ENCODE measurements around the gene RUNX2. TPM values are rescaled to one million over a fixed set of nuclear protein-coding genes. Genes with fewer than 3 reads are reported as not detected.
A peak's percentile ranks its signal among the peaks of the same experiment; 100 is the strongest.

Gene RUNX2
- total and polyA plus RNA-seq, 5 donors, result 0.26 to 0.93 (median 0.39) TPM

- Histone ChIP-seq H3K4me1 (ENCODE audit: control insufficient read depth, insufficient read depth, low read length) (no peaks in the 10 kb centered on the region), H3K4me3 (ENCODE audit: low read length) (no peak overlapping the region), H3K27ac (ENCODE audit: low read length) (no peak overlapping the region), H3K9me3 (ENCODE audit: control insufficient read depth, low read length) (no peaks in the 10 kb centered on the region), H3K27me3 (ENCODE audit: control insufficient read depth, insufficient read depth) (no peaks in the 10 kb centered on the region)
- 98% methylated on average over 3 of the region's 3 CpGs for WGBS
- ATAC-seq (no peak), DNase-seq (no peak)
- intact Hi-C loops (cut with DNase I), result no loop called here
These were observed 25.3 kb upstream of the RUNX2 start for GRCh38 chr6:45302832-45303231.

GRCh38 chr6:45305546-45305945 lies 22.6 kb upstream of the RUNX2 start:
- DNase-seq, result no peak
- ATAC-seq, result no peak
- no peak overlapping the region for H3K4me3 ChIP-seq (ENCODE audit: low read length)
- H3K4me1 ChIP-seq (ENCODE audit: control insufficient read depth, insufficient read depth, low read length), result no peaks in the 10 kb centered on the region
- no peak overlapping the region for H3K27ac ChIP-seq (ENCODE audit: low read length)
- no peaks in the 10 kb centered on the region for H3K9me3 ChIP-seq (ENCODE audit: control insufficient read depth, low read length)
- no peaks in the 10 kb centered on the region for H3K27me3 ChIP-seq (ENCODE audit: control insufficient read depth, insufficient read depth)
- 79% methylated on average over 1 of the region's 1 CpG for WGBS
- intact Hi-C loops (cut with DNase I), result no loop called here

- Histone ChIP-seq H3K4me3 (ENCODE audit: low read length) (no peak overlapping the region), H3K27ac (ENCODE audit: low read length) (no peak overlapping the region), H3K27me3 (ENCODE audit: control insufficient read depth, insufficient read depth) (no peaks in the 10 kb centered on the region), H3K4me1 (ENCODE audit: control insufficient read depth, insufficient read depth, low read length) (no peaks in the 10 kb centered on the region), H3K9me3 (ENCODE audit: control insufficient read depth, low read length) (no peaks in the 10 kb centered on the region)
- intact Hi-C loops (cut with DNase I), result no loop called here
- 79% methylated on average over 7 of the region's 7 CpGs for WGBS
- no peak for DNase-seq
- ATAC-seq, result no peak
These were observed 17.9 kb upstream of the RUNX2 start for GRCh38 chr6:45310118-45310788.

- DNase-seq (no peak), ATAC-seq (no peak)
- WGBS, result 22% methylated on average over 5 of the region's 5 CpGs
- no peaks in the 10 kb centered on the region for H3K27me3 ChIP-seq (ENCODE audit: control insufficient read depth, insufficient read depth)
- H3K4me3 ChIP-seq (ENCODE audit: low read length), result no peak overlapping the region
- intact Hi-C loops (cut with DNase I), result no loop called here
- no peak overlapping the region for H3K27ac ChIP-seq (ENCODE audit: low read length)
- no peaks in the 10 kb centered on the region for H3K4me1 ChIP-seq (ENCODE audit: control insufficient read depth, insufficient read depth, low read length)
- H3K9me3 ChIP-seq (ENCODE audit: control insufficient read depth, low read length), result no peaks in the 10 kb centered on the region
These were observed 14.0 kb upstream of the RUNX2 start for GRCh38 chr6:45314146-45314545.

GRCh38 chr6:45320349-45320748 lies 7.8 kb upstream of the RUNX2 start:
- Histone ChIP-seq H3K4me3 (ENCODE audit: low read length) (no peak overlapping the region), H3K9me3 (ENCODE audit: control insufficient read depth, low read length) (no peaks in the 10 kb centered on the region), H3K27me3 (ENCODE audit: control insufficient read depth, insufficient read depth) (no peaks in the 10 kb centered on the region), H3K27ac (ENCODE audit: low read length) (no peak overlapping the region), H3K4me1 (ENCODE audit: control insufficient read depth, insufficient read depth, low read length) (no peaks in the 10 kb centered on the region)
- WGBS, result 92% methylated on average over 4 of the region's 4 CpGs
- no peak for DNase-seq
- ATAC-seq, result no peak
- intact Hi-C loops (cut with DNase I), result no loop called here

GRCh38 chr6:45323656-45324224 lies 4.4 kb upstream of the RUNX2 start:
- WGBS, result 72% methylated on average over 3 of the region's 3 CpGs

GRCh38 chr6:45326698-45327417 lies 1.3 kb upstream of the RUNX2 start:
- no peak for ATAC-seq
- no peaks in the 10 kb centered on the region for H3K27me3 ChIP-seq (ENCODE audit: control insufficient read depth, insufficient read depth)
- no peak overlapping the region for H3K27ac ChIP-seq (ENCODE audit: low read length)
- intact Hi-C loops (cut with DNase I), result no loop called here
- no peaks in the 10 kb centered on the region for H3K4me1 ChIP-seq (ENCODE audit: control insufficient read depth, insufficient read depth, low read length)
- no peaks in the 10 kb centered on the region for H3K9me3 ChIP-seq (ENCODE audit: control insufficient read depth, low read length)
- 95% methylated on average over 5 of the region's 5 CpGs for WGBS
- H3K4me3 ChIP-seq (ENCODE audit: low read length), result no peak overlapping the region
- DNase-seq, result no peak

More at GRCh38 chr6:45323656-45324224, 4.4 kb upstream of the RUNX2 start:
- Histone ChIP-seq H3K27me3 (ENCODE audit: control insufficient read depth, insufficient read depth) (no peaks in the 10 kb centered on the region), H3K9me3 (ENCODE audit: control insufficient read depth, low read length) (no peaks in the 10 kb centered on the region), H3K4me1 (ENCODE audit: control insufficient read depth, insufficient read depth, low read length) (no peaks in the 10 kb centered on the region), H3K27ac (ENCODE audit: low read length) (no peak overlapping the region), H3K4me3 (ENCODE audit: low read length) (no peak overlapping the region)
- intact Hi-C loops (cut with DNase I), result no loop called here
- DNase-seq (no peak), ATAC-seq (no peak)

- ATAC-seq (no peak), DNase-seq (no peak)
- intact Hi-C loops (cut with DNase I), result no loop called here
- H3K4me1 ChIP-seq (ENCODE audit: control insufficient read depth, insufficient read depth, low read length), result no peaks in the 10 kb centered on the region
- H3K9me3 ChIP-seq (ENCODE audit: control insufficient read depth, low read length), result no peaks in the 10 kb centered on the region
- no peaks in the 10 kb centered on the region for H3K27me3 ChIP-seq (ENCODE audit: control insufficient read depth, insufficient read depth)
- H3K4me3 ChIP-seq (ENCODE audit: low read length), result peak overlapping the region; percentile 23
- no peak overlapping the region for H3K27ac ChIP-seq (ENCODE audit: low read length)
These were observed 393 bp downstream of the RUNX2 start for GRCh38 chr6:45328523-45328922.

GRCh38 chr6:45344900-45345299 lies 16.8 kb downstream of the RUNX2 start:
- no peaks in the 10 kb centered on the region for H3K27me3 ChIP-seq (ENCODE audit: control insufficient read depth, insufficient read depth)
- WGBS, result 84% methylated on average over 2 of the region's 2 CpGs
- no peak overlapping the region for H3K4me3 ChIP-seq (ENCODE audit: low read length)
- H3K4me1 ChIP-seq (ENCODE audit: control insufficient read depth, insufficient read depth, low read length), result no peaks in the 10 kb centered on the region
- intact Hi-C loops (cut with DNase I), result no loop called here
- H3K27ac ChIP-seq (ENCODE audit: low read length), result no peak overlapping the region
- DNase-seq, result no peak
- H3K9me3 ChIP-seq (ENCODE audit: control insufficient read depth, low read length), result no peaks in the 10 kb centered on the region
- no peak for ATAC-seq

GRCh38 chr6:45350186-45350710 lies 22.1 kb downstream of the RUNX2 start:
- no peak for ATAC-seq

GRCh38 chr6:45351076-45351475 lies 22.9 kb downstream of the RUNX2 start:
- Histone ChIP-seq H3K9me3 (ENCODE audit: control insufficient read depth, low read length) (no peaks in the 10 kb centered on the region), H3K27me3 (ENCODE audit: control insufficient read depth, insufficient read depth) (no peaks in the 10 kb centered on the region), H3K4me3 (ENCODE audit: low read length) (no peak overlapping the region), H3K27ac (ENCODE audit: low read length) (no peak overlapping the region), H3K4me1 (ENCODE audit: control insufficient read depth, insufficient read depth, low read length) (no peaks in the 10 kb centered on the region)
- no peak for ATAC-seq
- no peak for DNase-seq
- 98% methylated on average over 3 of the region's 3 CpGs for WGBS
- intact Hi-C loops (cut with DNase I), result no loop called here

More at GRCh38 chr6:45350186-45350710, 22.1 kb downstream of the RUNX2 start:
- intact Hi-C loops (cut with DNase I), result no loop called here
- Histone ChIP-seq H3K9me3 (ENCODE audit: control insufficient read depth, low read length) (no peaks in the 10 kb centered on the region), H3K4me1 (ENCODE audit: control insufficient read depth, insufficient read depth, low read length) (no peaks in the 10 kb centered on the region), H3K27ac (ENCODE audit: low read length) (no peak overlapping the region), H3K4me3 (ENCODE audit: low read length) (no peak overlapping the region), H3K27me3 (ENCODE audit: control insufficient read depth, insufficient read depth) (no peaks in the 10 kb centered on the region)
- DNase-seq, result no peak

Measured in right cardiac atrium (tissue), 5 donors.